Measurements from ENCODE around the gene CDC27. TPM values are rescaled to one million over a fixed set of nuclear protein-coding genes. Genes with fewer than 3 reads are reported as not detected.

The CDC27 gene
- polyA plus RNA-seq, 1 donor (not counting 4 experiments of a cell fraction or from before 2014, with no cell fraction given) = 95.6 TPM

DNA sequence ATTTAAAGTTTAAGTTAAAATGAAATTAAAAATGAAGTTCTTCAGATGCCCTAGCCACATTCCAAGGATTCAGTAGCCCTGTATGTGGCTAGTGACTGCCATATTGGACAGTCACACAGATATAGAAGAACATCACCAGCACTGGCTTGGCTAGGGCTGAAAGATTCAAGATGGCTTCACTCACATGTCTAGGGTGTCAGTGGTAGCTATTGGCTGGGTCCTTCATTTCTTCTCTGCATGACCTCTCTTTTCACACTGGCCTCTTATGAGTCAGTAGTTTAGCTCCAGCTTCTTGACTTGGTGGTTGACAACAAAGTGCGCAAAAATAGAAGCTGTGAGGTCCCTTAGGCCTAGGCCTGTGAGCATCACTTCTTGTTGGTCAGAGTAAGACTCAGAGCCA is 1.7 kb upstream of the CDC27 start:
- no peak overlapping the region for H2AFZ ChIP-seq (ENCODE audit: control insufficient read depth, low read length)
- TF ChIP-seq EZH2 (IDR thresholded peaks at IDR 0.05; ENCODE audit: low read length) = no peak
- TF ChIP-seq, protein P1, sequence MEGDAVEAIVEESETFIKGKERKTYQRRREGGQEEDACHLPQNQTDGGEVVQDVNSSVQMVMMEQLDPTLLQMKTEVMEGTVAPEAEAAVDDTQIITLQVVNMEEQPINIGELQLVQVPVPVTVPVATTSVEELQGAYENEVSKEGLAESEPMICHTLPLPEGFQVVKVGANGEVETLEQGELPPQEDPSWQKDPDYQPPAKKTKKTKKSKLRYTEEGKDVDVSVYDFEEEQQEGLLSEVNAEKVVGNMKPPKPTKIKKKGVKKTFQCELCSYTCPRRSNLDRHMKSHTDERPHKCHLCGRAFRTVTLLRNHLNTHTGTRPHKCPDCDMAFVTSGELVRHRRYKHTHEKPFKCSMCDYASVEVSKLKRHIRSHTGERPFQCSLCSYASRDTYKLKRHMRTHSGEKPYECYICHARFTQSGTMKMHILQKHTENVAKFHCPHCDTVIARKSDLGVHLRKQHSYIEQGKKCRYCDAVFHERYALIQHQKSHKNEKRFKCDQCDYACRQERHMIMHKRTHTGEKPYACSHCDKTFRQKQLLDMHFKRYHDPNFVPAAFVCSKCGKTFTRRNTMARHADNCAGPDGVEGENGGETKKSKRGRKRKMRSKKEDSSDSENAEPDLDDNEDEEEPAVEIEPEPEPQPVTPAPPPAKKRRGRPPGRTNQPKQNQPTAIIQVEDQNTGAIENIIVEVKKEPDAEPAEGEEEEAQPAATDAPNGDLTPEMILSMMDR (optimal IDR thresholded peaks at IDR 0.05 in 1 of 3, IDR thresholded peaks at IDR 0.05 in 1 of 3, conservative IDR thresholded peaks at IDR 0.05 in 1 of 3; ENCODE audit: extremely low read depth in 1 of 3, insufficient read depth in 2 of 3, low read length in 3 of 3) = no peak
- no peak overlapping the region for H3K4me2 ChIP-seq (ENCODE audit: control insufficient read depth, extremely low read depth, insufficient read depth, low read depth, low read length)
- DNase-seq (ENCODE audit: low read depth, low spot score) (no peak), FAIRE-seq (no peak)
- H3K4me1 ChIP-seq (ENCODE audit: control insufficient read depth, extremely low read depth, insufficient read depth, low read length) = peaks cover 4% of the 10 kb centered on the region
- dilution Hi-C loops (cut with MboI; ENCODE audit: extremely low pct_ligation_motif_present, low sequenced_read_pairs) = no loop called here
- no peak overlapping the region for H3K27ac ChIP-seq (ENCODE audit: control insufficient read depth, insufficient read depth, low read length)
- H3K9me3 ChIP-seq (ENCODE audit: control insufficient read depth, low read depth, low read length) = no peaks in the 10 kb centered on the region
- no peaks in the 10 kb centered on the region for H4K20me1 ChIP-seq (ENCODE audit: control insufficient read depth, extremely low read depth, insufficient read depth, low read length)
- H3K36me3 ChIP-seq (ENCODE audit: control insufficient read depth in 2 of 2, extremely low read depth in 1 of 2, insufficient read depth in 2 of 2, low read length in 2 of 2) = no peaks in the 10 kb centered on the region
- no peak overlapping the region for H3K4me3 ChIP-seq (ENCODE audit: control insufficient read depth in 2 of 3, extremely low read depth in 1 of 3, insufficient read depth in 2 of 3, low read depth in 1 of 3, low read length in 3 of 3)
- no peaks in the 10 kb centered on the region for H3K27me3 ChIP-seq (ENCODE audit: control insufficient read depth, extremely low read depth, insufficient read depth, low read length)
- H3K79me2 ChIP-seq (ENCODE audit: control insufficient read depth, insufficient read depth, low read length) = peaks cover 31% of the 10 kb centered on the region
- H3K9me1 ChIP-seq (ENCODE audit: control insufficient read depth, extremely low read depth, insufficient read depth, low read length) = no peaks in the 10 kb centered on the region
- H3K9ac ChIP-seq (ENCODE audit: control insufficient read depth, extremely low read depth, insufficient read depth, low read length) = no peak overlapping the region

DNA sequence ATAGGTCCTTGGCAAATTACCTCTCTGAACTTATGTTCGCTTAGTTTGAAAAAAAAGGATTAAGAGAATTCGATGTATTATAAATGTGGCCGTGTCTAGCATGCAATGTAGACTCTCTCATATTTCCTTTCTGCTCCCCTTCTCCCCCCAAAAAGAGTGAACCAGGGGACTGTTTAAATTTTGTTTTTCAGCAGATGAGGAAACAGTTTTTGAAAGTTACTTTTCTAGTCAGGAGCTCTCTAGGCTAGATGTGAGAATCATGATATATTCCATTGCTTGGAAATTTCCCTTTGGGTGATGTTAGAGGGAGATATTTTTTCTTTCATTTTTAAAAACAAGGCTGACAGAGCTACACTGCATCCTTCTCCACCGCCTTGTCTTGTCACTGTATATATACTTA is 1.1 kb upstream of the CDC27 start:
- Histone ChIP-seq H3K9me3 (ENCODE audit: control insufficient read depth, low read depth, low read length) (no peaks in the 10 kb centered on the region), H3K36me3 (ENCODE audit: control insufficient read depth in 2 of 2, extremely low read depth in 1 of 2, insufficient read depth in 2 of 2, low read length in 2 of 2) (no peaks in the 10 kb centered on the region), H3K4me1 (ENCODE audit: control insufficient read depth, extremely low read depth, insufficient read depth, low read length) (peaks cover 4% of the 10 kb centered on the region), H3K4me2 (ENCODE audit: control insufficient read depth, extremely low read depth, insufficient read depth, low read depth, low read length) (no peak overlapping the region), H4K20me1 (ENCODE audit: control insufficient read depth, extremely low read depth, insufficient read depth, low read length) (no peaks in the 10 kb centered on the region), H3K4me3 (ENCODE audit: control insufficient read depth in 2 of 3, extremely low read depth in 1 of 3, insufficient read depth in 2 of 3, low read depth in 1 of 3, low read length in 3 of 3) (peak overlapping the region in 1 of 3 experiments; percentile 92), H2AFZ (ENCODE audit: control insufficient read depth, low read length) (no peak overlapping the region), H3K27me3 (ENCODE audit: control insufficient read depth, extremely low read depth, insufficient read depth, low read length) (no peaks in the 10 kb centered on the region), H3K9ac (ENCODE audit: control insufficient read depth, extremely low read depth, insufficient read depth, low read length) (no peak overlapping the region), H3K27ac (ENCODE audit: control insufficient read depth, insufficient read depth, low read length) (no peak overlapping the region), H3K9me1 (ENCODE audit: control insufficient read depth, extremely low read depth, insufficient read depth, low read length) (no peaks in the 10 kb centered on the region), H3K79me2 (ENCODE audit: control insufficient read depth, insufficient read depth, low read length) (peaks cover 37% of the 10 kb centered on the region)
- FAIRE-seq (no peak), DNase-seq (ENCODE audit: low read depth, low spot score) (no peak)
- dilution Hi-C loops (cut with MboI; ENCODE audit: extremely low pct_ligation_motif_present, low sequenced_read_pairs) = no loop called here
- TF ChIP-seq, protein P1 (optimal IDR thresholded peaks at IDR 0.05 in 1 of 3, IDR thresholded peaks at IDR 0.05 in 1 of 3, conservative IDR thresholded peaks at IDR 0.05 in 1 of 3; ENCODE audit: extremely low read depth in 1 of 3, insufficient read depth in 2 of 3, low read length in 3 of 3) = no peak
- no peak for TF ChIP-seq EZH2 (IDR thresholded peaks at IDR 0.05; ENCODE audit: low read length)

Data from keratinocyte (primary cell).